RWPE2 (cell line): ENCODE data around the gene KIF11.

ENCODE experiments used
- ATAC-seq: fragments of 200-7000 bp; cut with Tn5 transposase; 3 replicates; pipeline ENCODE4 v1.9.1; 2021; ENCODE audit warnings: low read depth
- DNase-seq: peaks from one replicate; pipeline ENCODE4 v3.0.0-alpha.2; 2020; ENCODE audit warnings: low spot score
- H3K27ac ChIP-seq: fragments of 450-650 bp; 2 replicates; pipeline ENCODE4 v1.5.1; 2017; ENCODE audit warnings: mild to moderate bottlenecking; ENCODE audit not compliant: poor library complexity, severe bottlenecking
- H3K27me3 ChIP-seq: fragments of 250-450 bp; sonication (Bioruptor Pico); 2 replicates; pipeline ENCODE4 v1.5.1; 2021; ENCODE audit warnings: mild to moderate bottlenecking, moderate library complexity; ENCODE audit not compliant: insufficient read depth, poor library complexity, severe bottlenecking
- H3K36me3 ChIP-seq: fragments of 250-450 bp; sonication (Bioruptor Pico); 2 replicates; pipeline ENCODE4 v1.5.1; 2020; ENCODE audit warnings: low read depth, mild to moderate bottlenecking, moderate library complexity
- H3K4me1 ChIP-seq: fragments of 250-450 bp; sonication (Bioruptor Pico); 2 replicates; pipeline ENCODE4 v1.5.1; 2021; ENCODE audit warnings: mild to moderate bottlenecking, moderate library complexity; ENCODE audit not compliant: insufficient read depth, poor library complexity, severe bottlenecking
- H3K4me3 ChIP-seq: fragments of 250-450 bp; sonication (Bioruptor Pico); 2 replicates; pipeline ENCODE4 v1.5.1; 2021; ENCODE audit warnings: mild to moderate bottlenecking, moderate library complexity; ENCODE audit not compliant: severe bottlenecking
- H3K9me3 ChIP-seq: fragments of 250-450 bp; sonication (Bioruptor Pico); 2 replicates; pipeline ENCODE4 v1.5.1; 2021; ENCODE audit warnings: mild to moderate bottlenecking, moderate library complexity; ENCODE audit not compliant: severe bottlenecking
- TF ChIP-seq, protein P1 (sequence below): fragments of 450-650 bp; IDR thresholded peaks from one replicate; pipeline ENCODE4 v1.5.1; 2017; ENCODE audit warnings: mild to moderate bottlenecking, moderate library complexity; ENCODE audit not compliant: poor library complexity, severe bottlenecking

The KIF11 gene

GRCh38 chr10:92615515-92615914 lies 22.6 kb downstream of the KIF11 start:
- H3K27me3 ChIP-seq, result no peaks in the 10 kb centered on the region
- no peak for DNase-seq
- no peak for ATAC-seq
- TF ChIP-seq, protein P1, sequence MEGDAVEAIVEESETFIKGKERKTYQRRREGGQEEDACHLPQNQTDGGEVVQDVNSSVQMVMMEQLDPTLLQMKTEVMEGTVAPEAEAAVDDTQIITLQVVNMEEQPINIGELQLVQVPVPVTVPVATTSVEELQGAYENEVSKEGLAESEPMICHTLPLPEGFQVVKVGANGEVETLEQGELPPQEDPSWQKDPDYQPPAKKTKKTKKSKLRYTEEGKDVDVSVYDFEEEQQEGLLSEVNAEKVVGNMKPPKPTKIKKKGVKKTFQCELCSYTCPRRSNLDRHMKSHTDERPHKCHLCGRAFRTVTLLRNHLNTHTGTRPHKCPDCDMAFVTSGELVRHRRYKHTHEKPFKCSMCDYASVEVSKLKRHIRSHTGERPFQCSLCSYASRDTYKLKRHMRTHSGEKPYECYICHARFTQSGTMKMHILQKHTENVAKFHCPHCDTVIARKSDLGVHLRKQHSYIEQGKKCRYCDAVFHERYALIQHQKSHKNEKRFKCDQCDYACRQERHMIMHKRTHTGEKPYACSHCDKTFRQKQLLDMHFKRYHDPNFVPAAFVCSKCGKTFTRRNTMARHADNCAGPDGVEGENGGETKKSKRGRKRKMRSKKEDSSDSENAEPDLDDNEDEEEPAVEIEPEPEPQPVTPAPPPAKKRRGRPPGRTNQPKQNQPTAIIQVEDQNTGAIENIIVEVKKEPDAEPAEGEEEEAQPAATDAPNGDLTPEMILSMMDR, result no peak
- H3K9me3 ChIP-seq, result no peaks in the 10 kb centered on the region
- no peak overlapping the region for H3K27ac ChIP-seq
- no peak overlapping the region for H3K4me3 ChIP-seq
- no peaks in the 10 kb centered on the region for H3K4me1 ChIP-seq
- peaks cover 94% of the 10 kb centered on the region for H3K36me3 ChIP-seq

DNA sequence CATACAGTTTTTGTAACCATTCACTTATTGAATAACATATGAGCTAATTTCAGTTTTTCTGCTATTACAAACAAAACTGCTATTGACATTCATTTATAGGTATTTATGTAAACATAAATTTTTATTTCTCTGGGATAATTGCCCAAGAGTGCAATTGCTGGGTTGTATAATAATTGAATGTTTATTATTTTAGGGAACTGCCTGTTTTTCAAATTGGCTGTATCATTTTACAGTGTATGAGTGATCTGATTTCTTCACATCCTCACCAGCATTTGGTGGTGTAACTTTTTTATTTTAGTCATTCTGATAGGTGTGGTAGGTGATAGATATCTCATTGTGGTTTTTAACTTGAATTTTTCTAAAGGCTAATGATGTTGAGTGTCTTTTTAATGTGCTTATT lies 26.4 kb downstream of the KIF11 start:
- H3K36me3 ChIP-seq, result peaks cover 91% of the 10 kb centered on the region
- H3K27me3 ChIP-seq, result no peaks in the 10 kb centered on the region
- H3K9me3 ChIP-seq, result no peaks in the 10 kb centered on the region
- no peak for DNase-seq
- H3K4me3 ChIP-seq, result no peak overlapping the region
- no peak overlapping the region for H3K27ac ChIP-seq
- TF ChIP-seq, protein P1, result no peak
- H3K4me1 ChIP-seq, result no peaks in the 10 kb centered on the region
- no peak for ATAC-seq

DNA sequence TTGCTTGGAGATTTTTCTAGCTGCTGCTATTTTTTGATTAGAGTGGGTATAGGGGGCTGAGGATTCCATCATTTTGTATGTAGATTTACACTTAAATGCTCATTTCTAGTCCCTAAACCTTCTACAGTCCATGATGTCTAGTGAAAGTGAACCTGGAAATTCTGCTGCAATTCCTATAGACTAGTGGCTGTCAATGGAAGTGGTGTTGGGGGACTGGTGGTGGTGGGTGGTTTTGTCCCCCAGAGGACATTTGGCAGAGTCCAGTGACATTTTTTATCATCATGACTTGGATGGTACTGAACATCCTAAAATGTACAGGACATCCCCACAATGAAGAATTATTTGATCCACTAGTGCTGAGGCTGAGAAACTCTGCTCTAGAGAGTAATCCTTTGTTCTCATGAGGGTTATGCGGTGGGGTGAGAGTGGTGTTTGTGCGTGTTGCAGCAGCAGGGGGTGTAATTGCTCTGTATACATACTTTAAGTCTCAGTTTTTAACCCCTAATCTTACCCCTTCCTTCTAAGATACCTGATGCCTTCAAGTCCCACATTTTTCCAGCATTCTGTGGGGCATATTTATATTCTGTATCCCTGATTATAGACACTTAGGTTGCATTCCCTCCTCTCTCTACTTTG lies 35.0 kb downstream of the KIF11 start:
- H3K27ac ChIP-seq, result no peak overlapping the region
- DNase-seq (no peak), ATAC-seq (no peak)
- H3K27me3 ChIP-seq, result no peaks in the 10 kb centered on the region
- no peak overlapping the region for H3K4me3 ChIP-seq
- TF ChIP-seq, protein P1, result no peak
- H3K36me3 ChIP-seq, result peaks cover 74% of the 10 kb centered on the region
- H3K9me3 ChIP-seq, result no peaks in the 10 kb centered on the region
- no peaks in the 10 kb centered on the region for H3K4me1 ChIP-seq

DNA sequence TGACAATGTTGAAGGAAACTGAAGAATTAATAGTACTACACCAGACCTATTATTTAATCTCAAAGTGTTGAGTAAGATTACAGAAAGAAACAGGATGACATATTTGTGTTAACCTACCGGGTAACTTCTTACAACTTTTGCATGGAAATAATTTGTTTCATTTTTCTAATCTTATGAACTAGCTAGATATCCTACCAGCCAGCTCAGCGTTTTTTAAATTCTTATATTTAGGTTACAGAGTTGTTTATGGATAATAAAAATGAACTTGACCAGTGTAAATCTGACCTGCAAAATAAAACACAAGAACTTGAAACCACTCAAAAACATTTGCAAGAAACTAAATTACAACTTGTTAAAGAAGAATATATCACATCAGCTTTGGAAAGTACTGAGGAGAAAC lies 37.0 kb downstream of the KIF11 start:
- peaks cover 84% of the 10 kb centered on the region for H3K36me3 ChIP-seq
- ATAC-seq (no peak), DNase-seq (no peak)
- H3K4me1 ChIP-seq, result no peaks in the 10 kb centered on the region
- H3K9me3 ChIP-seq, result no peaks in the 10 kb centered on the region
- H3K27ac ChIP-seq, result no peak overlapping the region
- no peak overlapping the region for H3K4me3 ChIP-seq
- TF ChIP-seq, protein P1, result no peak
- H3K27me3 ChIP-seq, result no peaks in the 10 kb centered on the region

- TF ChIP-seq, protein P1, result no peak
- no peak for ATAC-seq
- no peak overlapping the region for H3K4me3 ChIP-seq
- no peak overlapping the region for H3K27ac ChIP-seq
- no peaks in the 10 kb centered on the region for H3K27me3 ChIP-seq
- no peaks in the 10 kb centered on the region for H3K9me3 ChIP-seq
- peaks cover 98% of the 10 kb centered on the region for H3K36me3 ChIP-seq
- H3K4me1 ChIP-seq, result no peaks in the 10 kb centered on the region
- no peak for DNase-seq
Measured at GRCh38 chr10:92638037-92638436, 45.1 kb downstream of the KIF11 start.
